HCT116 (cell line): Measurements from ENCODE around the gene CMPK1. TPM values are rescaled to one million over a fixed set of nuclear protein-coding genes. Genes with fewer than 3 reads are reported as not detected.
"Not testable (repeated sequence)": the region's sequence is repeated elsewhere in the genome, so short reads cannot be mapped to it uniquely, and the experiment has no call there.

Experiments used
- ATAC-seq: fragments of 200-7000 bp; cut with Tn5 transposase; 2 replicates; pipeline ENCODE4 v1.9.1; 2020; ENCODE audit warnings: mild to moderate bottlenecking, moderate library complexity
- Bru-seq: library from RNA; stranded (reverse); fragments of 400-500 nt; gene quantifications from one replicate; lab custom pipeline; 2021; lab: Mats Ljungman, UMichigan
- BruChase-seq, 2 experiments: library from RNA; stranded (reverse); fragments of 400-500 nt; gene quantifications; one replicate each; lab custom pipeline; 2021; lab: Mats Ljungman, UMichigan
- BruUV-seq: library from RNA; stranded (reverse); fragments of 400-500 nt; replicated peaks from 2 replicates; lab custom pipeline; 2021; lab: Mats Ljungman, UMichigan
- CTCF ChIA-PET: fragments of 300-600 bp; sonication (Branson Sonifier 250); formaldehyde crosslinking; loops from one replicate; lab custom pipeline; 2021; ENCODE audit warnings: antibody characterized with exemption; lab: Charles Lee
- POLR2A ChIA-PET: fragments of 300-600, 350-600 bp; sonication (Branson Sonifier 250); formaldehyde crosslinking; loops from one replicate; lab custom pipeline; 2021; ENCODE audit warnings: antibody characterized with exemption; lab: Charles Lee
- RAD21 ChIA-PET, 2 experiments: fragments of 300-600 bp; sonication (Branson Sonifier 250); formaldehyde crosslinking; loops; one replicate each; lab custom pipeline; 2023; ENCODE audit warnings: low total read pairs in 2 of 2; ENCODE audit not compliant: uncharacterized antibody in 2 of 2, unreplicated experiment in 2 of 2, low non-redundant PET in 1 of 2; lab: Charles Lee
- DNase-seq: peaks from one replicate; pipeline ENCODE4 v3.0.0-alpha.2; 2010; ENCODE audit warnings: low read depth, low spot score
- H2AFZ ChIP-seq: fragments of 200-600 bp; shearing (Covaris generic), sonication (generic); 2 replicates; pipeline ENCODE4 v1.6.1; 2017; ENCODE audit warnings: low read depth, mixed run types, mixed read lengths, antibody characterized with exemption, low read length; ENCODE audit not compliant: poor library complexity, severe bottlenecking
- H3K27ac ChIP-seq: 2 replicates; pipeline ENCODE4 v1.5.1; 2012; ENCODE audit warnings: low read depth, low read length
- H3K27me3 ChIP-seq: fragments of 200-600 bp; sonication (generic); 2 replicates; pipeline ENCODE4 v1.6.1; 2016; ENCODE audit warnings: mixed run types, low read length, mixed read lengths; ENCODE audit not compliant: insufficient read depth
- H3K36me3 ChIP-seq, 2 experiments: fragments of 200-500 bp in 1 of 2; fragments of 200-600 bp in 1 of 2; sonication (Bioruptor generic) in 1 of 2; sonication (generic) in 1 of 2; 2 replicates each; pipeline versions ENCODE4 v1.5.1 to v1.6.1; 2014 to 2016; ENCODE audit warnings: low read length in 2 of 2, inconsistent platforms in 1 of 2, mixed read lengths in 1 of 2, mixed run types in 1 of 2; ENCODE audit not compliant: insufficient read depth in 2 of 2, control insufficient read depth in 1 of 2
- H3K4me1 ChIP-seq, 2 experiments: fragments of 200-600 bp in 1 of 2; sonication (generic) in 1 of 2; 2 replicates each; pipeline versions ENCODE4 v1.5.1 to v1.6.1; 2012 to 2017; ENCODE audit warnings: low read length in 2 of 2, inconsistent platforms in 1 of 2, mild to moderate bottlenecking in 1 of 2, mixed read lengths in 1 of 2, mixed run types in 1 of 2, moderate library complexity in 1 of 2; ENCODE audit not compliant: insufficient read depth in 2 of 2, control insufficient read depth in 1 of 2
- H3K4me2 ChIP-seq: fragments of 200-600 bp; sonication (generic); 2 replicates; pipeline ENCODE4 v1.6.1; 2017; ENCODE audit warnings: mixed run types, low read length, mixed read lengths
- H3K4me3 ChIP-seq, 2 experiments: fragments of 200-600 bp in 1 of 2; sonication (generic) in 1 of 2; replicated peaks in 1 of 2; 2 replicates each; pipeline ENCODE4 v1.5.1; 2011 to 2016; ENCODE audit warnings: low read length in 2 of 2, control low read depth in 1 of 2, low read depth in 1 of 2, mild to moderate bottlenecking in 1 of 2, mixed read lengths in 1 of 2, mixed run types in 1 of 2
- H3K79me2 ChIP-seq: fragments of 200-600 bp; sonication (generic); 2 replicates; pipeline ENCODE4 v1.6.1; 2017; ENCODE audit warnings: mild to moderate bottlenecking, mixed run types, low read length, moderate library complexity, mixed read lengths; ENCODE audit not compliant: insufficient read depth
- H3K9ac ChIP-seq: fragments of 200-600 bp; sonication (generic); 2 replicates; pipeline ENCODE4 v1.6.1; 2016; ENCODE audit warnings: low read length, mixed read lengths
- H3K9me2 ChIP-seq: fragments of 200-600 bp; sonication (generic), shearing (Covaris generic); 2 replicates; pipeline ENCODE4 v1.6.1; 2017; ENCODE audit warnings: mixed run types, mild to moderate bottlenecking, moderate library complexity; ENCODE audit not compliant: insufficient read depth
- H3K9me3 ChIP-seq, 2 experiments: fragments of 200-500 bp in 1 of 2; fragments of 200-600 bp in 1 of 2; sonication (Bioruptor generic) in 1 of 2; sonication (generic) in 1 of 2; 2 replicates each; pipeline ENCODE4 v1.6.1; 2014 to 2017; ENCODE audit warnings: low read length in 2 of 2, mixed read lengths in 2 of 2, inconsistent platforms in 1 of 2, low read depth in 1 of 2, mild to moderate bottlenecking in 1 of 2, mixed run types in 1 of 2, moderate library complexity in 1 of 2; ENCODE audit not compliant: control insufficient read depth in 1 of 2, insufficient read depth in 1 of 2
- H4K20me1 ChIP-seq: fragments of 200-600 bp; sonication (generic), shearing (Covaris generic); 2 replicates; pipeline ENCODE4 v1.6.1; 2017; ENCODE audit warnings: mixed run types, mild to moderate bottlenecking, moderate library complexity; ENCODE audit not compliant: insufficient read depth
- ELF1 ChIP-seq: IDR thresholded peaks from 2 replicates; pipeline ENCODE4 v1.6.1; 2012; ENCODE audit warnings: low read depth, borderline replicate concordance
- EZH2phosphoT487 ChIP-seq: fragments of 200-600 bp; IDR thresholded peaks from 2 replicates; pipeline ENCODE4 v1.6.1; 2018; ENCODE audit warnings: antibody characterized with exemption, borderline replicate concordance
- POLR2A ChIP-seq: IDR thresholded peaks from 2 replicates; pipeline ENCODE4 v1.7.0; 2011; ENCODE audit warnings: borderline replicate concordance; ENCODE audit not compliant: insufficient read depth, insufficient read length; ENCODE audit errors: extremely low read depth
- POLR2AphosphoS5 ChIP-seq: IDR thresholded peaks from 2 replicates; pipeline ENCODE4 v1.6.1; 2011; ENCODE audit warnings: mild to moderate bottlenecking, low read depth, low read length, moderate library complexity
- RAD21 ChIP-seq: IDR thresholded peaks from 2 replicates; pipeline ENCODE4 v1.6.1; 2012; ENCODE audit warnings: low read depth, mild to moderate bottlenecking
- YY1 ChIP-seq: IDR thresholded peaks from 2 replicates; pipeline ENCODE4 v1.6.1; 2011; ENCODE audit warnings: low read length, low read depth, moderate library complexity, mild to moderate bottlenecking; ENCODE audit not compliant: insufficient replicate concordance; ENCODE audit errors: extremely low read depth
- ZBTB33 ChIP-seq: IDR thresholded peaks from 2 replicates; pipeline ENCODE4 v1.6.1; 2011; ENCODE audit warnings: mild to moderate bottlenecking, low read length, moderate library complexity; ENCODE audit not compliant: insufficient replicate concordance; ENCODE audit errors: extremely low read depth
- ZNF274 ChIP-seq: fragments of 200-500 bp; sonication (Bioruptor generic); IDR thresholded peaks from 2 replicates; pipeline ENCODE4 v1.6.1; 2014; ENCODE audit warnings: mild to moderate bottlenecking, low read depth, low read length, inconsistent platforms
- intact Hi-C: fragments of 100-400 bp; cut with micrococcal nuclease; formaldehyde crosslinking; loops from 2 replicates; pipeline ENCODE4 v1.10.0; 2022
- long read RNA-seq: library from polyadenylated mRNA; unstranded; transcript quantifications from one replicate; pipeline ENCODE4 v2.0.0, GENCODE V29; 2021; ENCODE audit not compliant: unreplicated experiment
- polyA plus RNA-seq: library from polyadenylated mRNA; unstranded; fragments of >200 nt; gene quantifications from 2 replicates; pipeline ENCODE4 v1.2.1, GENCODE V29; 2012; ENCODE audit warnings: missing spikeins
- total RNA-seq: library from RNA; stranded (reverse); gene quantifications from one replicate; pipeline ENCODE4 v1.2.1, GENCODE V29; 2021; ENCODE audit not compliant: unreplicated experiment
- TF ChIP-seq, protein P1 (sequence below): IDR thresholded peaks from 2 replicates; pipeline ENCODE4 v1.6.1; 2012

The CMPK1 gene
- total RNA-seq: 78.4 TPM
- 23.7 and 29.0 TPM in 2 replicates for polyA plus RNA-seq
- percentile 67 among the genes with signal in this experiment for Bru-seq, nascent RNA
- percentile 88 among the genes with signal in this experiment for BruChase-seq, experiment 1, labeled RNA remaining after a 6-hour chase
- percentile 74 among the genes with signal in this experiment for BruChase-seq, experiment 2, labeled RNA remaining after a 2-hour chase
- long read RNA-seq, transcript CMPK1-202 (5 exons, 1,212 nt): minor isoform, 5 of 357 reads
- long read RNA-seq, transcript CMPK1-203 (6 exons, 2,930 nt): major isoform, 326 of 357 reads
- long read RNA-seq, transcript CMPK1-204 (5 exons, 950 nt): minor isoform, 5 of 357 reads
- long read RNA-seq, partial matches to known transcripts: 6 of 357 reads
- long read RNA-seq, other reads (novel, unspliced or antisense): 15 of 357 reads

GRCh38 chr1:47333578-47333921, at the start of gene CMPK1:
CMPK1 (plus strand) TSS chr1:47333790; CDS start chr1:47333946, 156 bp downstream.
- POLR2A ChIA-PET: interaction anchor here (1.1 to 2.6 kb wide), 2 partner anchors 10 to 19 kb away, joined by 5 to 19 read pairs; partner anchors contain the start of gene STIL
- intact Hi-C loops: no loop called here

DNA sequence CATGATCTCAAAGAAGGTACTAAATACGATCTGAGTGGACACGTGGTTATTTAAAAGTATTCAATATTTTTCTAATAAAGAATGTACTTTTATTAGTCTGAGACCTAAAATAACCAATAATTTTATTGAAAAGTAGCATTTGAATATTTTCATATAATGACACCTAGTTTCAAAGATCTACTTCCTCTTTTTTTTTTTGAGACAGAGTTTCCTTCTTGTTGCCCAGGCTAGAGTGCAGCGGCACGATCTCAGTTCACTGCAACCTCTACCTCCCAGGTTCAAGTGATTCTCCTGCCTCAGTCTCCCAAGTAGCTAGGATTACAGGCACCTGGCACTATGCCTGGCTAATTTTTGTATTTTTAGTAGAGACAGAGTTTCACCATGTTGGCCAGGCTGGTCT, 45.5 kb upstream of the CMPK1 start:
- H3K36me3 ChIP-seq: peaks cover 38 to 46% of the 10 kb centered on the region in 2 experiments
- H3K27me3 ChIP-seq, POLR2A ChIA-PET, H3K4me3 ChIP-seq, DNase-seq, H3K27ac ChIP-seq, H4K20me1 ChIP-seq, H3K4me1 ChIP-seq, H2AFZ ChIP-seq, H3K9me3 ChIP-seq, H3K9ac ChIP-seq, BruUV-seq, intact Hi-C loops, RAD21 ChIA-PET, H3K79me2 ChIP-seq, CTCF ChIA-PET, H3K4me2 ChIP-seq, ATAC-seq, H3K9me2 ChIP-seq: not testable (repeated sequence)

More at GRCh38 chr1:47333578-47333921, at the start of gene CMPK1:
- Histone ChIP-seq H3K9me2 (0 out of 2 replicates have a peak, but pooled peaks cover 2% of the 10 kb centered on the region), H2AFZ (peak within 1 kb of the TSS; percentile 75), H3K4me1 (peaks cover 8 to 17% of the 10 kb centered on the region in 2 experiments; a peak in 2 of 4 replicates), H3K27me3 (no peaks in the 10 kb centered on the region), H3K4me2 (peak within 1 kb of the TSS; percentile 84), H3K9me3 (no peaks in the 10 kb centered on the region), H4K20me1 (no peaks in the 10 kb centered on the region), H3K27ac (peak within 1 kb of the TSS; percentile 97), H3K79me2 (peaks cover 40% of the 10 kb centered on the region), H3K36me3 (no peaks in the 10 kb centered on the region), H3K4me3 (peak within 1 kb of the TSS; percentile 85 to 87), H3K9ac (peak within 1 kb of the TSS; percentile 80)
- ChIA-PET RAD21 (no interaction called here), CTCF (interaction anchor here (0.6 to 2.0 kb wide), 6 partner anchors 10 to 141 kb away, joined by 3 to 15 read pairs (median 3); partner anchors contain the start of gene FOXD2)
- ATAC-seq (peak; percentile 81), DNase-seq (peak; percentile 37)
- BruUV-seq: no TSS peak
- TF ChIP-seq ZNF274: no peak
- peak; percentile 37 for TF ChIP-seq YY1
- peak; percentile 89 for TF ChIP-seq POLR2AphosphoS5
- TF ChIP-seq POLR2A: peak; percentile 87
- no peak for TF ChIP-seq RAD21
- no peak for TF ChIP-seq ELF1
- no peak for TF ChIP-seq EZH2phosphoT487
- peak; percentile 54 for TF ChIP-seq ZBTB33
- TF ChIP-seq, protein P1, sequence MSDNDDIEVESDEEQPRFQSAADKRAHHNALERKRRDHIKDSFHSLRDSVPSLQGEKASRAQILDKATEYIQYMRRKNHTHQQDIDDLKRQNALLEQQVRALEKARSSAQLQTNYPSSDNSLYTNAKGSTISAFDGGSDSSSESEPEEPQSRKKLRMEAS: no peak

DNA sequence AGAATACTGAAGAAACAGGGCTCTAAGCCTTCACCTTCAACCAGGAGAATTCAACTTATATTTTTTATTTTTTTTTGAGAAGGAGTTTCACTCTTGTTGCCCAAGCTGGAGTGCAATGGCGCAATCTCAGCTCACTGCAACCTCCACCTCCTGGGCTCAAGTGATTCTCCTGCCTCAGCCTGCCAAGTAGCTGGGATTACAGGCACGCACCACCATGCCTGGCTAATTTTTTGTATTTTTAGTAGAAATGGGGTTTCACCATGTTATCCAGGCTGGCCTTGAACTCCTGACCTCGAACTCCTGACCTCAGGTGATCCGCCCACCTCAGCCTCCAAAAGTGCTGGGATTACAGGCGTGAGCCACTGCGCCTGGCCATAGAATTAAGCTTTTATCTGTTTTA, 38.7 kb upstream of the CMPK1 start:
- RAD21 ChIA-PET, POLR2A ChIA-PET, H3K4me1 ChIP-seq: not testable (repeated sequence)

More for the DNA sequence above, 38.7 kb upstream of the CMPK1 start:
- H3K4me3 ChIP-seq, H3K27me3 ChIP-seq, ATAC-seq, H2AFZ ChIP-seq, H3K9me2 ChIP-seq, CTCF ChIA-PET, H3K9ac ChIP-seq, H3K4me2 ChIP-seq, H3K9me3 ChIP-seq, BruUV-seq, H3K27ac ChIP-seq, intact Hi-C loops, H4K20me1 ChIP-seq, H3K79me2 ChIP-seq, DNase-seq: not testable (repeated sequence)
- peaks cover 24 to 41% of the 10 kb centered on the region in 2 experiments for H3K36me3 ChIP-seq
